OCI-LY7 (cell line): ENCODE results near the gene DTNA.

ENCODE experiments used
- EZH2phosphoT487 ChIP-seq: fragments of 200-600 bp; sonication (generic); IDR thresholded peaks from 2 replicates; pipeline ENCODE4 v1.6.1; 2018; ENCODE audit warnings: low read depth, borderline replicate concordance, mild to moderate bottlenecking, mixed run types, antibody characterized with exemption, low read length, moderate library complexity, mixed read lengths
- TF ChIP-seq, protein P1 (sequence below): fragments of 200-600 bp; sonication (generic); conservative IDR thresholded peaks from 2 replicates; pipeline ENCODE4 v1.5.1; 2014; ENCODE audit warnings: mild to moderate bottlenecking, antibody characterized with exemption, low read length, moderate library complexity, mixed read lengths

DNA sequence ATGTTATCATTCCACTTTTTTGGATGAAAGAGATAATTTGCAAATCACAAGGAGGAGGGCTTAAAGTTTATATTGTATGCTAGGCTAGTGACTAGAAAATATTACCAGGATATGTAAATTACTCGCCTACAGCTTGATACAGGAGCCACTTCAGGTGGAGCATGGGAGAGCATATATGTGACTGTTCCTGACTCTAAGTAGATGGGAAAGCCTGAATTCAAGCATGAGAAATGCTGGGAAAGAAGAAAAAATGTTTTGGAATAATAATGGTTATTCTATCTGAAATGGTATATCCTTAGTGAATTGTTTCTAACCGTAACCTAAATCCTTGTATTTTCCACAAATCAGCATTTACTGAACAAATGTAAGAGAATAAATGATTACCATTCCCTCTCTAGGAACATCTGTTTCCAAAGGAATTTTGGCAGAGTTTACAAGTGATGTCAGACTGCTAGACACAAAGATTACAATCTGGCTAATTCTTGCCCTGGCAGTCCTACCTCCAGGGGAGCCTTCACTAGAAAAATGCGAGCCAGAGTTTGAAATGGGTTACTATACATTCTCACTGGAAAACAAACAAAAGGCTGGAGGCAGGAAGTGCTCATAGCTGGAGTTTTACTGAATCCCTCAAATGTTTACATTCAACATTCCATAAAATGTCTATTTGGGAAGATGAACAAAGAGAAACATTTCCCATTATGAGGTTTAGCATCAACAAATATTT is 201.7 kb downstream of the DTNA start:
- TF ChIP-seq, protein P1, sequence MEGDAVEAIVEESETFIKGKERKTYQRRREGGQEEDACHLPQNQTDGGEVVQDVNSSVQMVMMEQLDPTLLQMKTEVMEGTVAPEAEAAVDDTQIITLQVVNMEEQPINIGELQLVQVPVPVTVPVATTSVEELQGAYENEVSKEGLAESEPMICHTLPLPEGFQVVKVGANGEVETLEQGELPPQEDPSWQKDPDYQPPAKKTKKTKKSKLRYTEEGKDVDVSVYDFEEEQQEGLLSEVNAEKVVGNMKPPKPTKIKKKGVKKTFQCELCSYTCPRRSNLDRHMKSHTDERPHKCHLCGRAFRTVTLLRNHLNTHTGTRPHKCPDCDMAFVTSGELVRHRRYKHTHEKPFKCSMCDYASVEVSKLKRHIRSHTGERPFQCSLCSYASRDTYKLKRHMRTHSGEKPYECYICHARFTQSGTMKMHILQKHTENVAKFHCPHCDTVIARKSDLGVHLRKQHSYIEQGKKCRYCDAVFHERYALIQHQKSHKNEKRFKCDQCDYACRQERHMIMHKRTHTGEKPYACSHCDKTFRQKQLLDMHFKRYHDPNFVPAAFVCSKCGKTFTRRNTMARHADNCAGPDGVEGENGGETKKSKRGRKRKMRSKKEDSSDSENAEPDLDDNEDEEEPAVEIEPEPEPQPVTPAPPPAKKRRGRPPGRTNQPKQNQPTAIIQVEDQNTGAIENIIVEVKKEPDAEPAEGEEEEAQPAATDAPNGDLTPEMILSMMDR = no peak
- TF ChIP-seq EZH2phosphoT487 = no peak
